Measurements from ENCODE around the gene CHAF1B.

Gene CHAF1B

DNA sequence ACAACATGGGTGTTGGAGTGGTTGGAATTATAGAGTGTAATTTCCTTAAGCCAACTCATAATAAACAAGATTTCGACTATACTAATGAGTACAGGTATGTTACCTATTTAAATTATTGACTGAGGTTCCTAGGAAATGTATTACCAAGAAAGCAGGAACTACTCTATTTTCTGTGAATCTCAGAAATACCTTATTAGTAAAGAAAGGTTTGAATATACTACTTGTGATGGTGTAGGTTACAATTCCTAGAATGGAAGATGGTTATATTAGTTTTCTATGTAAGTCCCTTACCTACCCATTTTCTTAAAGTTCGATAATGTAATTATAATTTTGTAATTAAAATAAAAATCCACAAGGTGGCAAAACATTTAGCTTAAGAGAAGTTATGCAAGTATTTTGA is 35.9 kb upstream of the CHAF1B start:
- DNase-seq (ENCODE audit: insufficient read length, low spot score) (no peak), FAIRE-seq (no peak)
- TF ChIP-seq, protein P1, sequence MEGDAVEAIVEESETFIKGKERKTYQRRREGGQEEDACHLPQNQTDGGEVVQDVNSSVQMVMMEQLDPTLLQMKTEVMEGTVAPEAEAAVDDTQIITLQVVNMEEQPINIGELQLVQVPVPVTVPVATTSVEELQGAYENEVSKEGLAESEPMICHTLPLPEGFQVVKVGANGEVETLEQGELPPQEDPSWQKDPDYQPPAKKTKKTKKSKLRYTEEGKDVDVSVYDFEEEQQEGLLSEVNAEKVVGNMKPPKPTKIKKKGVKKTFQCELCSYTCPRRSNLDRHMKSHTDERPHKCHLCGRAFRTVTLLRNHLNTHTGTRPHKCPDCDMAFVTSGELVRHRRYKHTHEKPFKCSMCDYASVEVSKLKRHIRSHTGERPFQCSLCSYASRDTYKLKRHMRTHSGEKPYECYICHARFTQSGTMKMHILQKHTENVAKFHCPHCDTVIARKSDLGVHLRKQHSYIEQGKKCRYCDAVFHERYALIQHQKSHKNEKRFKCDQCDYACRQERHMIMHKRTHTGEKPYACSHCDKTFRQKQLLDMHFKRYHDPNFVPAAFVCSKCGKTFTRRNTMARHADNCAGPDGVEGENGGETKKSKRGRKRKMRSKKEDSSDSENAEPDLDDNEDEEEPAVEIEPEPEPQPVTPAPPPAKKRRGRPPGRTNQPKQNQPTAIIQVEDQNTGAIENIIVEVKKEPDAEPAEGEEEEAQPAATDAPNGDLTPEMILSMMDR (IDR thresholded peaks at IDR 0.05; ENCODE audit: insufficient read depth, missing control alignments) = no peak

DNA sequence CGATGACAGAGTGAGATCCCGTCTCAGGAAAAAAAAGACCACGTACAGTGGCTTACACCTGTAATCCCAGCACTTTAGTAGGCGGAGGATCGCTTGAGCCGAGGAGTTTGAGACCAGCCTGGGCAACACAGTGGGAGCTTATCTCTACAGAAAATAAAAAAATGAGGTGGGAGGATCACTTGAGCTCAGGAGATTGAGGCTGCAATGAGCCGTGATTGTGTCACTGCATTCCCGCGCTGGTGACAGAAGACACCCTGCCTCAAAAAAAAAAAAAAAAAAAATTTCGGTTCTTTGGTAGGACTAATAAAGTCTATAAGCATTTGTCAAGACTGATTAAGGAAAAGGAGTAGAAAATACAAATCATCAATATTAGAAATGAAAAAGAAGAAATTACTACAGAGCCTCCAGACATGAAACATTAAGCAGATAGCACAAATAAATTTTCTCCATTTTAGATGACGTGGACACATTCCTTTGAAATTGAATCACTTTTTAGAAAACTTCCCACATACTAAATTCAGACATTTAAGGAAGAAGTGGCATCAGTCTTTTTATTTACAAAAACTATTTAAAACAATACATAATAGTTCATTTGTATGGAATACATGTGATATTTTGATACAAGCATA is 34.8 kb upstream of the CHAF1B start:
- FAIRE-seq (no peak), DNase-seq (ENCODE audit: insufficient read length, low spot score) (no peak)
- TF ChIP-seq, protein P1 (IDR thresholded peaks at IDR 0.05; ENCODE audit: insufficient read depth, missing control alignments) = no peak

DNA sequence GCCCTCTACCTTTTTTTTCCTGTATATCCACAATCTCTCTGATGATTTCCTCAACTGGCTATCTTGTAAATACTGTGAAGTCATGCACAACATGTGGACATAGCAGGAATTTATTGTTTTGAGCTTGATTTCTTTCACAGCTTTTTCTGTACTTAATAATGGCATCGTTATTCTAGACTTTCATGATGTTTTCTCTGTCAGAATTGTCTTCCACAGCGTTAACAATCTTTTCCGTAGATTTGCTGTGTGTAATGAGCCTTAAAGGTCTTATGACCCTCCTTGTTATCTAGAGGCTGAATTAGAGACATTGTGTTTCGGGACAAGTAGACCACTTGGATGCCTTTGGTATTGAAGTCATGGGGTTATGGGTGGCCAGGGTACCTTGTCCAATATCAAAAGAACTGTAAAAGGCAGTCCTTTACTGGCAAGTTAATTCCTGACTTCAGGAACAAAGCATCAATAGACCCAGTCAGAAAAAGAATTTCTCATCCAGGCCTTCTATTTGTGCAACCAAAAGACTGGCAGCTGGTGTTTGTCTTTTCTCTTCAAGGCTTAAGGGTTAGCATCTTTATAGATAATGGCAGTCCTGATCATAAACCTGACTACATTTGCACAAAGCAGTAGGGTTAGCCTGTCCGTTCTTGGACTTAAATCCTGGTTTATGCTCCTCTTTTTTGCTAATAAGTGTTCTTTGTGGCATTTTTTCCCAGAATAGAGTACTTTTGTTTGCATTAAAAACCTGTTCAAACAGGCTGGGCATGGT is 30.1 kb upstream of the CHAF1B start:
- TF ChIP-seq, protein P1 (IDR thresholded peaks at IDR 0.05; ENCODE audit: insufficient read depth, missing control alignments) = no peak
- DNase-seq (ENCODE audit: insufficient read length, low spot score) (no peak), FAIRE-seq (no peak)

DNA sequence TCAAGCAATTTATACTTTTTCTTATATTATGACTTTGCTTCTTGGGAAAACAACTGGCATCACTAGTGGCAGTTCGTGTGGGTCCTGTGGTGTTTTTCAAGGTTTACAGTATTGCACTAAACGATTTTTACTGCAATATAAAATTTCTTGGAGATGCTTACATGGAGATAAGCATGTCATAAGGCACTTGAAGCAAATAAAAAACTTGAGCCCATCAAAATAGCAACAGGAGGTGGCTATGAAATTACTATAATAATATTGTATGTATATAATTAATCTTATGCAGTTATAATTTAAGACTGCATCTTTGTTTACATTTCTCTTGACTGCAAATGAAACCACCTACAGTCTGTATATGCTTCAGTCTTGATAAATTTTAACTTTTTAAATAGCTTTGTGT is 29.3 kb upstream of the CHAF1B start:
- TF ChIP-seq, protein P1 (IDR thresholded peaks at IDR 0.05; ENCODE audit: insufficient read depth, missing control alignments) = no peak
- no peak for DNase-seq (ENCODE audit: insufficient read length, low spot score)
- FAIRE-seq = no peak

DNA sequence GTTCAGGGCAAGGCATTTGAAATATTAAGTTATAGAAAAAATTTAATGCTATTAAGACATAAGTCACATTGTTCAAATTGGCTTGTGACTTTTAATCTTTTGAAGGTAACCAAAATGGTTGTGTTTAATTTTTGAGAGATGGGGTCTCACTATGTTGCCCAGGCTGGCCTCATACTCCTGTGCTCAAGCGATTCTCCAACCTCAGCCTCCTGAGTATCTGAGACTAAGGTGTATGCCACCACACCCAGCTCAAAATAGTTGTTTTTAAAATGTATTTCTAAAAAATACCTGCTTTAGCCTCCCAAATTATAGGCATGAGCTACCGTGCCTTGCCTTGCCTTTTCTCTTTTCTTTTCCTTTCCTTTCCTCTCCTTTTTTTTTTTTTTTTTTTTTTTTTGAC is 26.0 kb upstream of the CHAF1B start:
- FAIRE-seq = no peak
- TF ChIP-seq, protein P1 (IDR thresholded peaks at IDR 0.05; ENCODE audit: insufficient read depth, missing control alignments) = no peak
- no peak for DNase-seq (ENCODE audit: insufficient read length, low spot score)

DNA sequence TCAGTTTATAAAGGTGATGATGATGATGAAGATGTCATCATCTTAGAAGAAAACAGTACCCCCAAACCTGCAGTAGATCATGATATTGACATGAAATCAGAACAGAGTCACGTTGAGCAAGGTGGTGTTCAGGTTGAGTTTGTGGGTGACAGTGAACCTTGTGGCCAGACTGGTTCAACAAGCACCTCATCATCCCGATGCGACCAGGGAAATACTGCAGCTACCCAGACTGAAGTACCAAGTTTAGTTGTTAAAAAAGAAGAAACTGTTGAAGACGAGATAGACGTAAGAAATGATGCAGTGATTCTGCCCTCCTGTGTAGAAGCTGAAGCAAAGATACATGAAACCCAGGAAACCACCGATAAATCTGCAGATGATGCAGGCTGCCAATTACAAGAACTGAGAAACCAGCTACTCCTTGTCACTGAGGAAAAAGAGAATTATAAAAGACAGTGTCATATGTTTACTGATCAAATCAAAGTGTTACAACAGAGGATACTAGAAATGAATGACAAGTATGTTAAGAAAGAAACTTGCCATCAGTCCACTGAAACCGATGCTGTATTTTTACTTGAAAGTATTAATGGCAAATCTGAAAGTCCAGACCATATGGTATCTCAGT is 16.0 kb upstream of the CHAF1B start:
- FAIRE-seq (no peak), DNase-seq (ENCODE audit: insufficient read length, low spot score) (no peak)
- TF ChIP-seq, protein P1 (IDR thresholded peaks at IDR 0.05; ENCODE audit: insufficient read depth, missing control alignments) = no peak

DNA sequence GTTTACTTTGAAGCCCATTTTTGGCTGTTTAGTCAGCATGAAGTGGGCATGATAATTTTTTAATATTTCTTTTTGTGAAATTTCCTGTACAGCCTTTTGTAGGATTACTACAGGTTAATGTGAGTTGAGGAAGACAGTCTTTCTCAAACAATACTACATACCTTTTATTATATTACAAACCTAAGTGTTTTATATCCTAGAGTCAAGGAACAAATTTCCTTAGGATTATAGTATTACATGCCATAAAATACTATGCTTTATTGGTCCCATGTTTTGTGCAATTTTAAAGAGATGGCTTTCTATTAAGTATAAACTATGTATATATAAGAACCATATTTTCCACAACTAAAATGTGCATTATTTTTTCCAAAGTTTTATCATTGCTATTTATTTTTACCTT is 9.2 kb upstream of the CHAF1B start:
- TF ChIP-seq, protein P1 (IDR thresholded peaks at IDR 0.05; ENCODE audit: insufficient read depth, missing control alignments) = no peak
- no peak for FAIRE-seq
- no peak for DNase-seq (ENCODE audit: insufficient read length, low spot score)
